Astrocyte (in vitro differentiated cells and primary cell): ENCODE data around the gene ANKRD39.

Experiments used
- EZH2 ChIP-seq: IDR thresholded peaks from 2 replicates; pipeline ENCODE4 v1.6.1; 2012; ENCODE audit warnings: mild to moderate bottlenecking, low read length, inconsistent platforms; ENCODE audit not compliant: insufficient read depth
- TF ChIP-seq, protein P1 (sequence below): IDR thresholded peaks from 2 replicates; pipeline ENCODE4 v1.5.1; 2011; ENCODE audit warnings: low read depth, mild to moderate bottlenecking, inconsistent platforms, low read length, moderate library complexity; ENCODE audit not compliant: insufficient read depth

DNA sequence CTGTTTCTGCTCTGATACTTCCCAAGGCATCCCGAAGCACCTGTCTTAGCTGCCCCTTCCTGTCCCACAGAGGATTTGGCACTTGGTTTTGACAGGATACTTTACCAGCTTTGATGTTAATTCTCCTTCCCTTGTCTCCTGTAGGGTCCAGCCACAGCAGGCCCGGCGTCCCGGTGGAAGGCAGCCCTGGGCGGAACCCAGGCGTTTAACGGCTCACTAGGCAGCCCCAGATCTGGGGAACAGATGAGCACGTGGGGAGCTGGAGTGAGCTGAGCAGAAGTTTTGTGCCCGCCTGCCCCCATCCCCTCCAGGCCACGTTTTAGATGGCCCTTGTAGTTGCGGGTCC is 25.4 kb downstream of the ANKRD39 start:
- TF ChIP-seq, protein P1, sequence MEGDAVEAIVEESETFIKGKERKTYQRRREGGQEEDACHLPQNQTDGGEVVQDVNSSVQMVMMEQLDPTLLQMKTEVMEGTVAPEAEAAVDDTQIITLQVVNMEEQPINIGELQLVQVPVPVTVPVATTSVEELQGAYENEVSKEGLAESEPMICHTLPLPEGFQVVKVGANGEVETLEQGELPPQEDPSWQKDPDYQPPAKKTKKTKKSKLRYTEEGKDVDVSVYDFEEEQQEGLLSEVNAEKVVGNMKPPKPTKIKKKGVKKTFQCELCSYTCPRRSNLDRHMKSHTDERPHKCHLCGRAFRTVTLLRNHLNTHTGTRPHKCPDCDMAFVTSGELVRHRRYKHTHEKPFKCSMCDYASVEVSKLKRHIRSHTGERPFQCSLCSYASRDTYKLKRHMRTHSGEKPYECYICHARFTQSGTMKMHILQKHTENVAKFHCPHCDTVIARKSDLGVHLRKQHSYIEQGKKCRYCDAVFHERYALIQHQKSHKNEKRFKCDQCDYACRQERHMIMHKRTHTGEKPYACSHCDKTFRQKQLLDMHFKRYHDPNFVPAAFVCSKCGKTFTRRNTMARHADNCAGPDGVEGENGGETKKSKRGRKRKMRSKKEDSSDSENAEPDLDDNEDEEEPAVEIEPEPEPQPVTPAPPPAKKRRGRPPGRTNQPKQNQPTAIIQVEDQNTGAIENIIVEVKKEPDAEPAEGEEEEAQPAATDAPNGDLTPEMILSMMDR, result no peak
- no peak for TF ChIP-seq EZH2
